Omental fat pad (tissue), 4 donors: Measurements from ENCODE around the gene AGT. TPM values are rescaled to one million over a fixed set of nuclear protein-coding genes. Genes with fewer than 3 reads are reported as not detected.

ENCODE experiments used
- ATAC-seq: fragments of 150-250 bp; one replicate; pipeline ENCODE4 v1.9.1; 2016; ENCODE audit warnings: mild to moderate bottlenecking, moderate library complexity; ENCODE audit not compliant: low FRiP score
- DNase-seq: peaks from one replicate; pipeline ENCODE4 v3.0.0-alpha.2; 2019; ENCODE audit warnings: low spot score
- total RNA-seq, 4 donors: library from RNA; depleted of rRNA; stranded (reverse); fragments of >200 nt; gene quantifications; one replicate each; pipeline ENCODE4 v1.1.0, GENCODE V29; 2016
- TF ChIP-seq, protein P1 (sequence below), 3 donors: fragments of 450-650 bp; IDR thresholded peaks; one replicate each; pipeline ENCODE4 v1.5.1; 2016 to 2017; ENCODE audit warnings: antibody characterized with exemption in 3 of 3, mild to moderate bottlenecking in 3 of 3, moderate library complexity in 2 of 3

Gene AGT
- 10 to 100 TPM in 1 of 4 donors, 1 to 10 TPM in 3; 2.5 to 10.7 (median 4.0) TPM for total RNA-seq

DNA sequence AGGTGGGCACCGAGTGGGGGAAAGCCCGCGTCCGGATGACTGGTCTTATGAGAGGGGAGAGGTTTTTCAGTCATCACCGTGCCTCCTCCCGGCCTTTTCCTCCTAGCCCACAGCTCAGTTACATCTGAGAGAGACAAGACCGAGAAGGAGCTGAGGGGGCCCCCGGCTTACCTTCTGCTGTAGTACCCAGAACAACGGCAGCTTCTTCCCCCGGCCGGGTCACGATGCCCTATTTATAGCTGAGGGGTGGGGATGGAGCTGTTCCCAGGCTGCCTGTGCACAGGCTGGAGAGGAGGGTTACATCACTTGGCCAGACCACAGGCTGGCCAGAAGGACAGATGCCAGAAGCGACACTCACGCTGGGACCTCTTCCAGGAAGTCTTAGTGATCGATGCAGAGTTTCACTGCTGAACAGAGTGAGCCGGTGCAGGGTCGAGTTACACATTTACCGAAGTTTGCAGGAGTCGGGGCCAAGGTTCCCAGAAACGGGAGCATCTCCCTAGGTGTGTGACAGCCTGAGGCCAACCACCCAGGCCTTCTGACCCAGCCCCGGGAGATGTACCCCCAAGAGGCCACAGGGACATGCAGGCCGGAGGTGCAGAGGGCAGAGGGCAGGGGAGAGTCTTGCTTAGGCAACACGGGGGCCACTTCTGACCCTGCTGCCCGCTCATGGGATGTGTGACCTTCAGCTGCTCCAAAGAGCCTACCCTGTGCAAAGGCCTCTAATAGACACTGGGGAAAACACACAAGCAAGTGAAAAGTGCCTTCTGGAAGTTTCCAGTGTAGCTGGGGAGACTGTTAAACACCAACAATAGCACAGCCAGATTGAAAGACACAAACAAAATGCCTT, at the start of gene AGT:
AGT (minus strand) TSS at position 208 of the 850 bp plus-strand sequence. CDS start 3,299 bp downstream, outside the sequence.
- TF ChIP-seq, protein P1, sequence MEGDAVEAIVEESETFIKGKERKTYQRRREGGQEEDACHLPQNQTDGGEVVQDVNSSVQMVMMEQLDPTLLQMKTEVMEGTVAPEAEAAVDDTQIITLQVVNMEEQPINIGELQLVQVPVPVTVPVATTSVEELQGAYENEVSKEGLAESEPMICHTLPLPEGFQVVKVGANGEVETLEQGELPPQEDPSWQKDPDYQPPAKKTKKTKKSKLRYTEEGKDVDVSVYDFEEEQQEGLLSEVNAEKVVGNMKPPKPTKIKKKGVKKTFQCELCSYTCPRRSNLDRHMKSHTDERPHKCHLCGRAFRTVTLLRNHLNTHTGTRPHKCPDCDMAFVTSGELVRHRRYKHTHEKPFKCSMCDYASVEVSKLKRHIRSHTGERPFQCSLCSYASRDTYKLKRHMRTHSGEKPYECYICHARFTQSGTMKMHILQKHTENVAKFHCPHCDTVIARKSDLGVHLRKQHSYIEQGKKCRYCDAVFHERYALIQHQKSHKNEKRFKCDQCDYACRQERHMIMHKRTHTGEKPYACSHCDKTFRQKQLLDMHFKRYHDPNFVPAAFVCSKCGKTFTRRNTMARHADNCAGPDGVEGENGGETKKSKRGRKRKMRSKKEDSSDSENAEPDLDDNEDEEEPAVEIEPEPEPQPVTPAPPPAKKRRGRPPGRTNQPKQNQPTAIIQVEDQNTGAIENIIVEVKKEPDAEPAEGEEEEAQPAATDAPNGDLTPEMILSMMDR (IDR thresholded peaks at IDR 0.05): no peak
- ATAC-seq (peak; percentile 39), DNase-seq (no peak)

DNA sequence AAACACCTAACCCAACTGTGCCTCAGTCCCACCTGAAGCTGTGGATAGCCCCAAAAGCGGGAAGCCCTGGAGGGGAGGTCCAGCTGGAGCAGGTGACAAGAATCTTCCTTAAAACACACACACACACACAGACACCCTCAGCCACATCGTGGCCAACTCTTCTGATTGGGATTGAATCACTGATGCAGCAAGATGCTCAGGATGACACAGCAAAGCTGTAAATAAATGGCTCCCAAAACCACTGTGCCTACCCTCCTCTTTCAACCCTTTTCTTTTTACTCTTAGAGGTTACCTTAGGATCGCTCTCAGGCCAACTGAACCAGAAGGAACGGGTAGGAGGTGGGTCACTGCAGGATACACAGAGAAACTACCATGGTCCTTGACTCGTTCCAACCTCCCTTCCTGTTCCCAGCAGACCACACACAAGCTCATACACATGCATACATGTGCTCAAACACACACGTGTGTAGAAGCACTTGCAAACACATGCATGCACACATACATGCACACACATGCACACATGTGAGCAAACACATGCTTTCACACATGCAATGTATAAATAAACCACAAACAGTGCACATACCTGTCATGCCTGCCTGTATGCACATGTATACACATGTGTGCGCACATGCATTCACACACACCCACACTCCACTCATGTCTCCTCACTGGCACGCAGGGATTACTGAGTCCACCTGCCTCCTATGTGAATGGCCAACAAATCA, 47.7 kb upstream of the AGT start:
- DNase-seq (no peak), ATAC-seq (no peak)
- TF ChIP-seq, protein P1 (IDR thresholded peaks at IDR 0.05): no peak

DNA sequence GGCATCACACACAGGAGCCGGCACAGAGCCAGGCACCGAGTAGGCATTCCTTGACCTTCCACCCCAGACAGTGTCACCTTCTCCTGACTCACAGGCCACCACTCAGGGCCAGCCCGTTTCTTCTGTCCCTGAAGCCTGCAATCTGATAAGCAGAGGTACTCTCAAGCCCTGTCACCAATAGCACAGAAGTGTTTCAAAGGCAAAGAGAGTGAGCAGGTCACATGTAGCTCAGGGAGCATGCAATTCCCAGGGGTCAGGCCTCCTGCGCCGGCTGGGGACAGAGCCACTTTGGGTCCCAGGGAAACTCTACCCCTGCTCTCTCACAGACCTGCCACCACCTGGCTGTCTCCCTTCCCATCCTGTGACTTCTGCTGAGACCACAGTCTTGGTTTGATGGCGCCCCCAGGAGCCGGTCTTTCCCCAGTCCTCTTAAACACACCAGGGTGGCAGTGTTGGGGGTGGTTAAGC, 46.5 kb upstream of the AGT start:
- ATAC-seq (no peak), DNase-seq (no peak)
- TF ChIP-seq, protein P1 (IDR thresholded peaks at IDR 0.05): no peak

DNA sequence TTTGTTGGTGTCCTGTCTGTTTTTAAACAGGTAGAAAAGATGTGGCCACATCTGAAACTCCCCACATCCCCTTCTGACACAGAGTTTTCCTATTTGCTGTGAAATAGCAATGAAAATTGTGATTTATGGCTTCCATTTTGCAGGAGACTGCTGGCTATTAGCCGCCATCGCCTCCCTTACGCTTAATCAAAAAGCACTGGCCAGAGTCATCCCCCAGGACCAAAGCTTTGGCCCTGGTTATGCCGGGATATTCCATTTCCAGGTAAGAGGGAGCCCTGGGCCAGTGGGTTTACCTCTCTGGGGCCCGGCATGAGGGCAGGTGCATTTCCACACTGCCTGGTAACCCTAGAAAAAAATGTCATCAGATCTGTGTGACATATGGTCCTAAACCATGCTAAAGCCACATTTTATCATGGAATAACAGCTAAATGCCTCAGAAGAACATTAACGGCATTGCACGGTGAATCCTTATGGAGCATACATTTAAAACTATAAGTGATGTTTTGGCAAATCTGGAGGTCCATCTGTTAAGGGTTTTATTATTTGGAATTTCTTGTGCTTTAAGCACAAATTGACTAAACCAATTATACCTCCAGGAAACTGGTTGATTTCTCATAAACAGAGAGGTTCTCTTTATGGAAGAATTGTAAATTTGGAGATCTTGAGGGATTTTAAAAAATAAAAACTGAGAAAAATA, 45.6 kb upstream of the AGT start:
- TF ChIP-seq, protein P1 (IDR thresholded peaks at IDR 0.05): no peak
- DNase-seq: no peak
- no peak for ATAC-seq

DNA sequence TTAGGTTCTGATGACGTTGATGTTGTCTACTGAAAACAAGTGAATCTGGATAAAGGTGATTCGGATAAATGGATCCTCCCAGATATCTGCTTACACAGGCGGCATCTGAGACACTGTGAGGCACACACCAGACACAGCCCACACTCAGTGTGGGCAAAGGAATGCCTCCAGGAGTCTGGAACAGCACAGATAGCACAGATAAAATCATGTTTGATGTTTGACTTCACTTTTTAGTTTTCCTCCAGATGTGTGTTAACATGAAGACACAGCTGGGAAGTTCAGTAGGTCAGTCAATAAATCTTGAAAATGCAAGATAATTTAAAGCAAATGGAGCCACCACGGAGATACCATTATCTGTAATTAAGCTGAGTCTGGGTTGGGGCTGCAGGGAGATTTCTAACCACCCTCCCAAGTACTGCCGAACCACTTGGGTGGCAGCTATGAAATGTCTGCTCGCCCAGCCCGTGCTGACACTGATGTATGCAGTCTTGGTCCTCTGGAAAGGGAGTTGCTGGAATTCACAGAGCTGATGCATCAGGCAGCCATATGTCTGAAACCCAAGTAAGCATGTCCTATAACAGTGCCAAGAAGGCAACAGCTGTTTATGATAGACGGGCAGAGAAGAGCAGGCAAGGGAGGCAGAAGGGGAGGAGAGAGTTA, 44.9 kb upstream of the AGT start:
- TF ChIP-seq, protein P1 (IDR thresholded peaks at IDR 0.05): no peak
- ATAC-seq: no peak

More for the DNA sequence above, 44.9 kb upstream of the AGT start:
- no peak for DNase-seq
